Measurements from ENCODE around the gene SLF1. TPM values are rescaled to one million over a fixed set of nuclear protein-coding genes. Genes with fewer than 3 reads are reported as not detected.

The SLF1 gene
- total and polyA plus RNA-seq, 2 of the 8 experiments (the other 6 are each of a cell fraction or from before 2014, with no cell fraction given) = 4.8 to 15.7 TPM

DNA sequence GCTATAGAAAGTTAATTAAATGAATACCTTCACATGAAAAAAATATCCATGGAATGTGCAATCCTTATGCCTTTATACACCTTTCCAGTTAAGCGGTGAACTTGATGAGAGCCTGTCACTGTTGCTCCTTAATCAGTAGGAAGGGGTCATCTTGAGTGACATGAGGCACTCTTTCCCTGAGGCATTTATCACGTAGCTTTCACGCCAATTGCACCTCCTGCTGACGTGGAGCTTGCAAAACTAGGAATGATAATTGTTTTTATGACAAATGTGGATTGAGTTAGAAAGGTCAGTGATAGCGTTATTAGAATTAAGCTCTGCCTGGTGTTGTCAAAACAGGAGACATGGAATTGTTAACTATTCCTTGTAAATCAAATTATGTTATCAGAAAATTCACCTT lies 79.7 kb downstream of the SLF1 start:
- no peak overlapping the region for H2AFZ ChIP-seq (ENCODE audit: low read length)
- H3K4me1 ChIP-seq (replicated peaks in 1 of 4; ENCODE audit: control insufficient read depth in 3 of 4, insufficient read depth in 4 of 4, low read length in 3 of 4) = no peaks in the 10 kb centered on the region
- H3K14ac ChIP-seq (ENCODE audit: insufficient read length) = no peak overlapping the region
- no peak for FAIRE-seq
- H3K27me3 ChIP-seq (replicated peaks in 1 of 4; ENCODE audit: control insufficient read depth in 3 of 4, extremely low read depth in 1 of 4, insufficient read depth in 3 of 4, low read length in 3 of 4) = peaks cover 0 to 1% (median 0%) of the 10 kb centered on the region in 4 experiments; a peak in 1 of 7 replicates
- no peak overlapping the region for H3K4ac ChIP-seq (replicated peaks; ENCODE audit: insufficient read length, low read depth, low read length)
- H4K8ac ChIP-seq (ENCODE audit: extremely low read depth, insufficient read depth, low read length) = no peak overlapping the region
- no peak overlapping the region for H2BK15ac ChIP-seq (ENCODE audit: low read length)
- no peak overlapping the region for H3K56ac ChIP-seq (replicated peaks; ENCODE audit: insufficient read length, low read depth, low read length)
- no peak overlapping the region for H3K18ac ChIP-seq (ENCODE audit: extremely low read depth, low read length)
- no peak overlapping the region for H3K9ac ChIP-seq (replicated peaks in 1 of 4; ENCODE audit: extremely low read depth in 1 of 4, low read depth in 3 of 4, low read length in 3 of 4)
- H2AK5ac ChIP-seq (ENCODE audit: low read depth, low read length) = no peak overlapping the region
- H3K79me2 ChIP-seq (ENCODE audit: control insufficient read depth in 1 of 2, insufficient read depth in 2 of 2, low read length in 2 of 2) = no peaks in the 10 kb centered on the region
- H4K20me1 ChIP-seq (replicated peaks in 1 of 2; ENCODE audit: control insufficient read depth in 1 of 2, insufficient read depth in 2 of 2, low read length in 2 of 2) = no peaks in the 10 kb centered on the region
- H2BK5ac ChIP-seq (ENCODE audit: low read depth, low read length) = no peak overlapping the region
- no peak overlapping the region for H2BK120ac ChIP-seq (replicated peaks; ENCODE audit: low read depth, low read length)
- no peak overlapping the region for H2BK20ac ChIP-seq (ENCODE audit: low read length)
- ChIA-PET POLR2A (ENCODE audit: partially characterized antibody) (no interaction called here), CTCF (ENCODE audit: partially characterized antibody) (no interaction called here)
- no peak overlapping the region for H4K91ac ChIP-seq (replicated peaks; ENCODE audit: insufficient read length, low read length)
- H3K23me2 ChIP-seq (ENCODE audit: low read depth, low read length) = no peaks in the 10 kb centered on the region
- H3K23ac ChIP-seq (ENCODE audit: insufficient read length) = no peak overlapping the region
- no peak overlapping the region for H3K27ac ChIP-seq (ENCODE audit: low read depth, low read length)
- no peak overlapping the region for H4K5ac ChIP-seq (ENCODE audit: insufficient read length, low read depth, low read length)
- peaks cover 0 to 18% (median 3%) of the 10 kb centered on the region in 4 experiments; a peak in 3 of 8 replicates for H3K36me3 ChIP-seq (ENCODE audit: control insufficient read depth in 2 of 4, insufficient read depth in 4 of 4, low read length in 3 of 4)
- H2BK12ac ChIP-seq (ENCODE audit: low read depth, low read length) = no peak overlapping the region
- DNase-seq (ENCODE audit: low read depth in 1 of 2, low spot score in 2 of 2) = no peak
- no peaks in the 10 kb centered on the region for H3K79me1 ChIP-seq (ENCODE audit: low read depth, low read length)
- no peak for TF ChIP-seq GABPA (IDR thresholded peaks at IDR 0.05; ENCODE audit: borderline replicate concordance, insufficient read depth, low read length)
- WGBS, 2 experiments (ENCODE audit: extremely low coverage in 1 of 2, insufficient coverage in 1 of 2, insufficient read length in 1 of 2, insufficient replicate concordance in 2 of 2, low coverage in 1 of 2, low lambda C conversion rate in 2 of 2, missing lambda C conversion rate in 1 of 2) = 88% methylated on average over 5 of the region's 5 CpGs; no CpG with 5 or more reads in 1 of the 2 experiments
- no peak overlapping the region for H3K4me3 ChIP-seq (ENCODE audit: extremely low read depth in 1 of 4, insufficient read depth in 2 of 4, low read depth in 3 of 4, low read length in 4 of 4)
- no peak overlapping the region for H3K4me2 ChIP-seq (ENCODE audit: insufficient read depth in 1 of 2, low read depth in 2 of 2, low read length in 2 of 2)
- 0 out of 4 replicates have a peak, but pooled peaks cover 0 to 2% of the 10 kb centered on the region in 2 experiments for H3K9me3 ChIP-seq (ENCODE audit: insufficient read depth in 2 of 2, low read depth in 1 of 2, low read length in 1 of 2)
